ENCODE results near the gene NPBWR2.

Gene NPBWR2

DNA sequence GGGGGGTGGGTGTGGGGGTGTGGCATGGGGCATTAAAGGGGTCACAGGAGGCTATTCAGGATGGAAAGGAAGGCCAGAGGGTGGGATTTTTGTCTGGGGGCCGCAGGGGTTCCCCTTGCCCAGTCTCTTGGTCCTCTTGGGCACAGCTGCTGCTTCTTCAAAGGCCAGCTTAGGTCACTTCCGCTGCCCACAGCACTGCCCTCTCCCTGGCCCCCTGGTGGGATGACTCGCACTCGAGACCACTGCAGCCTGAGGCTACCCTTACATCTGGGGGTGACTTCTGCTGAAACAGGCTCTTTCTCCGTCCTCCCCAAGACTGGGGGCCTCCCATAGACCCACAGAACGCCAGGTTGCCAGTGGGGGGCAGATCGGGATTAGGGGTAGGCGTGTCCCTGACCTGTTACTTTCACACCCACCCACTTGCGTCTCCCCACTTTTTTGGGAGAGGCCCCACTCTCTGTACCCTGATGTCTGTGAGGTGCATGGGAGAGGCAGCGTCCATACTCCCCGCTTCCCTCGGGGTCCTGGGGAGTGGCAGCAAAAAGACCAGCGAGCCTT is 24.5 kb downstream of the NPBWR2 start:
- H3K9me3 ChIP-seq (ENCODE audit: control insufficient read depth, insufficient read depth, low read depth, low read length): no peaks in the 10 kb centered on the region
- TF ChIP-seq ZNF830 (tag by site-specific recombination; IDR thresholded peaks at IDR 0.05; ENCODE audit: low read depth): no peak
- peak; percentile 77 for TF ChIP-seq SCRT2 (tag by site-specific recombination; IDR thresholded peaks at IDR 0.05)
- TF ChIP-seq YY1 (tag by site-specific recombination; IDR thresholded peaks at IDR 0.05): no peak
- TF ChIP-seq, protein P1, sequence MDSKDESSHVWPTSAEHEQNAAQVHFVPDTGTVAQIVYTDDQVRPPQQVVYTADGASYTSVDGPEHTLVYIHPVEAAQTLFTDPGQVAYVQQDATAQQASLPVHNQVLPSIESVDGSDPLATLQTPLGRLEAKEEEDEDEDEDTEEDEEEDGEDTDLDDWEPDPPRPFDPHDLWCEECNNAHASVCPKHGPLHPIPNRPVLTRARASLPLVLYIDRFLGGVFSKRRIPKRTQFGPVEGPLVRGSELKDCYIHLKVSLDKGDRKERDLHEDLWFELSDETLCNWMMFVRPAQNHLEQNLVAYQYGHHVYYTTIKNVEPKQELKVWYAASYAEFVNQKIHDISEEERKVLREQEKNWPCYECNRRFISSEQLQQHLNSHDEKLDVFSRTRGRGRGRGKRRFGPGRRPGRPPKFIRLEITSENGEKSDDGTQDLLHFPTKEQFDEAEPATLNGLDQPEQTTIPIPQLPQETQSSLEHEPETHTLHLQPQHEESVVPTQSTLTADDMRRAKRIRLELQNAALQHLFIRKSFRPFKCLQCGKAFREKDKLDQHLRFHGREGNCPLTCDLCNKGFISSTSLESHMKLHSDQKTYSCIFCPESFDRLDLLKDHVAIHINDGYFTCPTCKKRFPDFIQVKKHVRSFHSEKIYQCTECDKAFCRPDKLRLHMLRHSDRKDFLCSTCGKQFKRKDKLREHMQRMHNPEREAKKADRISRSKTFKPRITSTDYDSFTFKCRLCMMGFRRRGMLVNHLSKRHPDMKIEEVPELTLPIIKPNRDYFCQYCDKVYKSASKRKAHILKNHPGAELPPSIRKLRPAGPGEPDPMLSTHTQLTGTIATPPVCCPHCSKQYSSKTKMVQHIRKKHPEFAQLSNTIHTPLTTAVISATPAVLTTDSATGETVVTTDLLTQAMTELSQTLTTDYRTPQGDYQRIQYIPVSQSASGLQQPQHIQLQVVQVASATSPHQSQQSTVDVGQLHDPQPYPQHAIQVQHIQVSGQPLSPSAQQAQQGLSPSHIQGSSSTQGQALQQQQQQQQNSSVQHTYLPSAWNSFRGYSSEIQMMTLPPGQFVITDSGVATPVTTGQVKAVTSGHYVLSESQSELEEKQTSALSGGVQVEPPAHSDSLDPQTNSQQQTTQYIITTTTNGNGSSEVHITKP (tag by site-specific recombination; IDR thresholded peaks at IDR 0.05): 0 out of 2 replicates have a peak, but pooled peaks have one; percentile 14
- no peak for TF ChIP-seq BCL11A (tag by site-specific recombination; IDR thresholded peaks at IDR 0.05; ENCODE audit: low read depth)
- no peak for TF ChIP-seq KLF7 (tag by site-specific recombination; IDR thresholded peaks at IDR 0.05; ENCODE audit: borderline replicate concordance)
- no peak for TF ChIP-seq ZNF664 (tag by site-specific recombination; IDR thresholded peaks at IDR 0.05)
- 0 out of 2 replicates have a peak, but pooled peaks have one; percentile 15 for TF ChIP-seq HIC1 (tag by site-specific recombination; IDR thresholded peaks at IDR 0.05)
- TF ChIP-seq ZNF580 (tag by site-specific recombination; IDR thresholded peaks at IDR 0.05): 0 out of 2 replicates have a peak, but pooled peaks have one; percentile 10
- CTCF ChIA-PET: interaction anchor here (0.6 to 4.8 kb wide), 6 partner anchors 18 to 92 kb away, joined by 3 to 35 read pairs (median 4); no protein-coding TSS in a partner anchor
- POLR2A ChIA-PET: interaction anchor here (1.1 to 2.9 kb wide), 3 partner anchors 20 to 45 kb away, joined by 3 to 13 read pairs (median 4); partner anchors contain the start of gene TCEA2
- H3K4me1 ChIP-seq (ENCODE audit: control insufficient read depth, insufficient read depth, low read length): peaks cover 9% of the 10 kb centered on the region
- H3K4me3 ChIP-seq (ENCODE audit: low read depth, low read length): peak overlapping the region; percentile 27; the same call in 1 of the 2 replicates
- H3K36me3 ChIP-seq (ENCODE audit: control insufficient read depth in 2 of 2, insufficient read depth in 1 of 2, low read length in 2 of 2): no peaks in the 10 kb centered on the region
- H3K27ac ChIP-seq (ENCODE audit: extremely low read depth, low read depth, low read length): no peak overlapping the region

GRCh38 chr20:64082126-64082731 is 25.1 kb downstream of the NPBWR2 start:
- H3K4me1 ChIP-seq (ENCODE audit: control insufficient read depth, insufficient read depth, low read length): peaks cover 10% of the 10 kb centered on the region
- ChIA-PET CTCF (interaction anchor here (0.9 to 4.8 kb wide), 2 partner anchors 20 to 38 kb away, joined by 3 to 35 read pairs; no protein-coding TSS in a partner anchor), POLR2A (interaction anchor here (2.9 kb wide), 1 partner anchor 20 kb away, joined by 13 read pairs; the partner anchor contains the start of gene TCEA2)
- no peak overlapping the region for H3K4me3 ChIP-seq (ENCODE audit: low read depth, low read length)
- H3K36me3 ChIP-seq (ENCODE audit: control insufficient read depth in 2 of 2, insufficient read depth in 1 of 2, low read length in 2 of 2): no peaks in the 10 kb centered on the region
- TF ChIP-seq ZNF501 (tag by site-specific recombination; IDR thresholded peaks at IDR 0.05) (no peak), ZIC2 (tag by site-specific recombination; IDR thresholded peaks at IDR 0.05) (0 out of 2 replicates have a peak, but pooled peaks have one; percentile 19), SCRT2 (tag by site-specific recombination; IDR thresholded peaks at IDR 0.05) (0 out of 2 replicates have a peak, but pooled peaks have one; percentile 22), ZBTB17 (tag by site-specific recombination; IDR thresholded peaks at IDR 0.05) (peak; percentile 55; the same call in 1 of the 2 replicates), EGR2 (tag by site-specific recombination; IDR thresholded peaks at IDR 0.05; ENCODE audit: low read depth) (no peak), PATZ1 (tag by site-specific recombination; IDR thresholded peaks at IDR 0.05) (peak; percentile 55; the same call in 1 of the 2 replicates), ZBTB20 (tag by site-specific recombination; IDR thresholded peaks at IDR 0.05) (peak; percentile 48), SP2 (tag by site-specific recombination; IDR thresholded peaks at IDR 0.05) (0 out of 2 replicates have a peak, but pooled peaks have one; percentile 16), ZSCAN23 (tag by site-specific recombination; IDR thresholded peaks at IDR 0.05) (no peak)
- TF ChIP-seq, protein P2, sequence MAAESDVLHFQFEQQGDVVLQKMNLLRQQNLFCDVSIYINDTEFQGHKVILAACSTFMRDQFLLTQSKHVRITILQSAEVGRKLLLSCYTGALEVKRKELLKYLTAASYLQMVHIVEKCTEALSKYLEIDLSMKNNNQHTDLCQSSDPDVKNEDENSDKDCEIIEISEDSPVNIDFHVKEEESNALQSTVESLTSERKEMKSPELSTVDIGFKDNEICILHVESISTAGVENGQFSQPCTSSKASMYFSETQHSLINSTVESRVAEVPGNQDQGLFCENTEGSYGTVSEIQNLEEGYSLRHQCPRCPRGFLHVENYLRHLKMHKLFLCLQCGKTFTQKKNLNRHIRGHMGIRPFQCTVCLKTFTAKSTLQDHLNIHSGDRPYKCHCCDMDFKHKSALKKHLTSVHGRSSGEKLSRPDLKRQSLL (tag by site-specific recombination; IDR thresholded peaks at IDR 0.05): no peak
- TF ChIP-seq, protein P3, sequence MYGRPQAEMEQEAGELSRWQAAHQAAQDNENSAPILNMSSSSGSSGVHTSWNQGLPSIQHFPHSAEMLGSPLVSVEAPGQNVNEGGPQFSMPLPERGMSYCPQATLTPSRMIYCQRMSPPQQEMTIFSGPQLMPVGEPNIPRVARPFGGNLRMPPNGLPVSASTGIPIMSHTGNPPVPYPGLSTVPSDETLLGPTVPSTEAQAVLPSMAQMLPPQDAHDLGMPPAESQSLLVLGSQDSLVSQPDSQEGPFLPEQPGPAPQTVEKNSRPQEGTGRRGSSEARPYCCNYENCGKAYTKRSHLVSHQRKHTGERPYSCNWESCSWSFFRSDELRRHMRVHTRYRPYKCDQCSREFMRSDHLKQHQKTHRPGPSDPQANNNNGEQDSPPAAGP (tag by site-specific recombination; IDR thresholded peaks at IDR 0.05): peak; percentile 34; the same call in 1 of the 2 replicates
- no peaks in the 10 kb centered on the region for H3K9me3 ChIP-seq (ENCODE audit: control insufficient read depth, insufficient read depth, low read depth, low read length)
- H3K27ac ChIP-seq (ENCODE audit: extremely low read depth, low read depth, low read length): no peak overlapping the region
